Liver (tissue), 9 donors: ENCODE results near the gene PLCB3. TPM values are rescaled to one million over a fixed set of nuclear protein-coding genes. Genes with fewer than 3 reads are reported as not detected.

Source experiments
- DNase-seq: peaks from one replicate; pipeline ENCODE4 v3.0.0-alpha.2; 2017; ENCODE audit warnings: low spot score
- H3K27ac ChIP-seq, 2 donors: one replicate each; pipeline ENCODE4 v1.7.0; 2013; ENCODE audit warnings: inconsistent platforms in 2 of 2, low read length in 2 of 2, control low read depth in 1 of 2, low read depth in 1 of 2, mild to moderate bottlenecking in 1 of 2
- H3K27me3 ChIP-seq, 4 donors: one replicate each; pipeline versions ENCODE4 v1.6.1 to v1.7.0; 2013; ENCODE audit warnings: low read length in 3 of 4, inconsistent platforms in 1 of 4, mild to moderate bottlenecking in 1 of 4, moderate library complexity in 1 of 4; ENCODE audit not compliant: control insufficient read depth in 4 of 4, insufficient read depth in 4 of 4
- H3K36me3 ChIP-seq, 4 donors: one replicate each; pipeline versions ENCODE4 v1.6.1 to v1.7.0; 2013; ENCODE audit warnings: low read length in 3 of 4, mild to moderate bottlenecking in 3 of 4, low read depth in 1 of 4, moderate library complexity in 1 of 4; ENCODE audit not compliant: control insufficient read depth in 4 of 4, insufficient read depth in 3 of 4
- H3K4me1 ChIP-seq, 4 donors: one replicate each; pipeline versions ENCODE4 v1.6.1 to v1.7.0; 2013; ENCODE audit warnings: low read length in 3 of 4, mild to moderate bottlenecking in 3 of 4, moderate library complexity in 1 of 4; ENCODE audit not compliant: control insufficient read depth in 4 of 4, insufficient read depth in 4 of 4
- H3K4me3 ChIP-seq, 3 donors: one replicate each; pipeline versions ENCODE4 v1.6.1 to v1.7.0; 2013; ENCODE audit warnings: low read length in 3 of 3, control low read depth in 1 of 3, low read depth in 1 of 3, mild to moderate bottlenecking in 1 of 3
- H3K9ac ChIP-seq, 2 donors: one replicate each; pipeline ENCODE4 v1.7.0; 2013; ENCODE audit warnings: low read length in 2 of 2, mild to moderate bottlenecking in 2 of 2, moderate library complexity in 2 of 2, control low read depth in 1 of 2, low read depth in 1 of 2
- H3K9me3 ChIP-seq, 4 donors: one replicate each; pipeline versions ENCODE4 v1.6.1 to v1.7.0; 2013; ENCODE audit warnings: low read length in 3 of 4; ENCODE audit not compliant: control insufficient read depth in 4 of 4
- ATF3 ChIP-seq: IDR thresholded peaks from 2 replicates; pipeline ENCODE4 v1.6.1; 2016; ENCODE audit warnings: antibody characterized with exemption
- CTCF ChIP-seq: fragments of 150-350 bp; IDR thresholded peaks from 2 replicates; pipeline ENCODE4 v1.5.1; 2017; ENCODE audit warnings: improper control_type of control experiment, low read depth, low read length; ENCODE audit not compliant: missing input control
- EGR1 ChIP-seq, 2 donors: IDR thresholded peaks; 2 replicates each; pipeline ENCODE4 v1.6.1; 2016 to 2018; ENCODE audit warnings: antibody characterized with exemption in 2 of 2, low read depth in 2 of 2
- FOXA1 ChIP-seq: IDR thresholded peaks from 2 replicates; pipeline ENCODE4 v1.6.1; 2016; ENCODE audit warnings: antibody characterized with exemption
- FOXA2 ChIP-seq: IDR thresholded peaks from 2 replicates; pipeline ENCODE4 v1.6.1; 2016; ENCODE audit warnings: antibody characterized with exemption
- GABPA ChIP-seq, 2 donors: IDR thresholded peaks in 1 of 2; conservative IDR thresholded peaks in 1 of 2; 2 replicates each; pipeline ENCODE4 v1.6.1; 2016; ENCODE audit warnings: antibody characterized with exemption in 2 of 2, mild to moderate bottlenecking in 1 of 2, moderate library complexity in 1 of 2
- HNF4A ChIP-seq, 2 donors: conservative IDR thresholded peaks; 2 replicates each; pipeline ENCODE4 v1.6.1; 2016; ENCODE audit warnings: antibody characterized with exemption in 2 of 2, mild to moderate bottlenecking in 2 of 2
- HNF4G ChIP-seq: IDR thresholded peaks from 2 replicates; pipeline ENCODE4 v1.6.1; 2016; ENCODE audit warnings: antibody characterized with exemption
- JUND ChIP-seq, 2 donors: IDR thresholded peaks; 2 replicates each; pipeline ENCODE4 v1.6.1; 2016; ENCODE audit warnings: antibody characterized with exemption in 2 of 2
- MAX ChIP-seq: IDR thresholded peaks from 2 replicates; pipeline ENCODE4 v1.6.1; 2016; ENCODE audit warnings: antibody characterized with exemption
- NR2F2 ChIP-seq: IDR thresholded peaks from 2 replicates; pipeline ENCODE4 v1.6.1; 2016; ENCODE audit warnings: antibody characterized with exemption
- RAD21 ChIP-seq, 2 donors: IDR thresholded peaks; 2 replicates each; pipeline ENCODE4 v1.6.1; 2016; ENCODE audit warnings: antibody characterized with exemption in 2 of 2, mild to moderate bottlenecking in 2 of 2
- REST ChIP-seq: IDR thresholded peaks from 2 replicates; pipeline ENCODE4 v1.6.1; 2016; ENCODE audit warnings: antibody characterized with exemption, mild to moderate bottlenecking
- RXRA ChIP-seq, 2 donors: IDR thresholded peaks; 2 replicates each; pipeline ENCODE4 v1.6.1; 2017 to 2018; ENCODE audit warnings: antibody characterized with exemption in 2 of 2, mild to moderate bottlenecking in 1 of 2
- SP1 ChIP-seq: IDR thresholded peaks from 2 replicates; pipeline ENCODE4 v1.6.1; 2018; ENCODE audit warnings: antibody characterized with exemption, mild to moderate bottlenecking
- TAF1 ChIP-seq: conservative IDR thresholded peaks from 2 replicates; pipeline ENCODE4 v1.6.1; 2016; ENCODE audit warnings: antibody characterized with exemption, mild to moderate bottlenecking
- YY1 ChIP-seq: IDR thresholded peaks from 2 replicates; pipeline ENCODE4 v1.6.1; 2016; ENCODE audit warnings: antibody characterized with exemption, mild to moderate bottlenecking
- ZBTB33 ChIP-seq: IDR thresholded peaks from 2 replicates; pipeline ENCODE4 v1.6.1; 2016; ENCODE audit warnings: antibody characterized with exemption
- WGBS: extraction: QIAGEN DNeasy Blood & Tissue Kit; methylation state at CpG from one replicate; pipeline ENCODE4 v1.1.7; 2013; 5-methylcytosine and 5-hydroxymethylcytosine counted together
- polyA plus RNA-seq, 2 donors: library from polyadenylated mRNA; stranded (reverse) in 1 of 2; unstranded in 1 of 2; fragments of 200-250 nt in 1 of 2; fragments of >200 nt in 1 of 2; fragmentation: Nextera tagmentation in 1 of 2; extraction: Ambion mirVana in 1 of 2; gene quantifications; one replicate each; pipeline versions ENCODE4 v1.2.1 to v1.2.3, GENCODE V29; 2013 to 2015
- total RNA-seq, 2 donors: library from RNA; depleted of rRNA; stranded (reverse); fragments of >200 nt; gene quantifications; one replicate each; pipeline ENCODE4 v1.2.3, GENCODE V29; 2014
- donor health status: healthy.
- donor health status: healthy.
- donor health status: healthy.
- donor health status: healthy.
- donor health status: healthy.

The PLCB3 gene
- total and polyA plus RNA-seq, 4 donors: 0.79 to 8.5 (median 5.4) TPM

GRCh38 chr11:64287676-64288352 is 36.5 kb downstream of the PLCB3 start (continued):
- no peak for TF ChIP-seq MAX
- TF ChIP-seq EGR1 (IDR thresholded peaks at IDR 0.05; ENCODE audit: low read depth in 2 of 2): no peak
- TF ChIP-seq REST: no peak
- no peak for TF ChIP-seq RXRA (IDR thresholded peaks at IDR 0.05)
- TF ChIP-seq YY1: no peak

GRCh38 chr11:64288353-64288750 is 37.0 kb downstream of the PLCB3 start:
- peaks cover 0 to 4% (median 2%) of the 10 kb centered on the region in 4 donors for H3K27me3 ChIP-seq
- no peaks in the 10 kb centered on the region for H3K9me3 ChIP-seq
- H3K4me3 ChIP-seq: no peak overlapping the region
- no peak for TF ChIP-seq HNF4G
- no peak for TF ChIP-seq JUND (IDR thresholded peaks at IDR 0.05)
- no peak for TF ChIP-seq ATF3
- TF ChIP-seq FOXA2: no peak
- no peak for TF ChIP-seq REST
- no peak for TF ChIP-seq FOXA1
- no peak for TF ChIP-seq NR2F2
- TF ChIP-seq EGR1 (IDR thresholded peaks at IDR 0.05; ENCODE audit: low read depth in 2 of 2): no peak
- TF ChIP-seq ZBTB33: no peak
- TF ChIP-seq TAF1: no peak
- TF ChIP-seq SP1: no peak
- TF ChIP-seq YY1: no peak
- no peak for TF ChIP-seq GABPA (IDR thresholded peaks at IDR 0.05 in 1 of 2, conservative IDR thresholded peaks at IDR 0.05 in 1 of 2)
- TF ChIP-seq RXRA (IDR thresholded peaks at IDR 0.05): no peak
- no peak for TF ChIP-seq MAX
- no peak for TF ChIP-seq HNF4A (conservative IDR thresholded peaks at IDR 0.05)
- no peak for TF ChIP-seq RAD21 (IDR thresholded peaks at IDR 0.05)
- TF ChIP-seq CTCF: no peak
- no peak overlapping the region for H3K27ac ChIP-seq
- WGBS: 96% methylated on average over 9 of the region's 9 CpGs
- peaks cover 14 to 46% (median 22%) of the 10 kb centered on the region in 4 donors for H3K4me1 ChIP-seq
- H3K36me3 ChIP-seq: no peaks in the 10 kb centered on the region
- no peak for DNase-seq
- H3K9ac ChIP-seq: no peak overlapping the region
